ENCODE measurements around the gene PCDH9.

The PCDH9 gene

DNA sequence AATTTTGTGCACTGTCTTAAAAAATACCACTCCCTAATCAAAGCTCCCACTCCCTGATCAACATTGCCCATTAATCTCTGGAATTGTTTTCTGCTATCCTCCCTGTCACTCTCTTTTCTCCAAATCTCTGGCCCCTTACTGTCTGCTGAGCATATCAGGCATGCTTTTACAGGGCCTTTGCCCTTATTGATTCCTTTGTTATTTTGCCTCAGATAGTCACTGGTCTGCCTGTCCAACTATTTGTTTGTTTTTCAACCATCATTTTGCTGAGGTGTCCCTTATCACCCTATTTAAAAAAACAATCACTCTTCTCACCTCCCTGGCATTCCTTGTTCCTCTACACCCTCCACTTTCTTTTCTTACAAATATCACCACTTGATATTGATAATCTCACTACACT is 153.0 kb downstream of the PCDH9 start:
- no peak for DNase-seq

DNA sequence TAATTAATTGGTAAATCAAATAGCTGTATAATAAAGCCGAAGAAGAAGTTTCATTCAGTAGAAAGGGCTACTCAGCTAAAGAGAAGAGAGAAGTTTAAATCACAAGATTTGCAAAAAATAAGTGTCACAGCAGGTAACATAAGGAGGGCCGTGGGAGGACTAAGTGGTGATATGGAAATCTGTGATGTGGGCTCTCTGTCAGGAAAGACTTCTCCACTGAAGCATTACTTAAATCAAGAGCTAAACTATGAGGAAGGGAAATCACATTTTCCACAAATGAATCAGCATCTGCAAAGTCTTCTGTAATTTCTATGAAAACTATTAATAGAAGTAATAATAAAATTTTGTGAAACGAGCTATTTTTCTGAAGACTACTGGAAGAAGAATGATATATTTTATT is 153.8 kb downstream of the PCDH9 start:
- no peak for DNase-seq

DNA sequence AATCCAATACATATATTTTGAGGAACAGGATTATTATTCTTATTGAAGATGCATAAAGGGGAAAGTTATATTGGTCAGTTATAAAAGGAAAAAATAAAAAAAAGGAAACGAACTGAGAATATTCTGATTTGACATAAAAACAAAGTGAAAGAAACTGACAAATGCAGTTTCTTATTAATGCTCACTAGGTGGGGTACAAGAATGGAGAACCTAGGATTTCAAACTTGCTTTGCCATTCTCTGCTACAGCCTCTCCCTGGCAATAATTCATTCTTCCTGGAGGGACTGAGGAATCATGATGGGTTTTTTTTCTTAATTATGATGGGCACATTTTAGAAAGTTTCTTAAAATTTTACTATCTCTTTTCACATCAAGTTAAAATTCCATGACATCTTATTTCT is 154.9 kb downstream of the PCDH9 start:
- DNase-seq: no peak

DNA sequence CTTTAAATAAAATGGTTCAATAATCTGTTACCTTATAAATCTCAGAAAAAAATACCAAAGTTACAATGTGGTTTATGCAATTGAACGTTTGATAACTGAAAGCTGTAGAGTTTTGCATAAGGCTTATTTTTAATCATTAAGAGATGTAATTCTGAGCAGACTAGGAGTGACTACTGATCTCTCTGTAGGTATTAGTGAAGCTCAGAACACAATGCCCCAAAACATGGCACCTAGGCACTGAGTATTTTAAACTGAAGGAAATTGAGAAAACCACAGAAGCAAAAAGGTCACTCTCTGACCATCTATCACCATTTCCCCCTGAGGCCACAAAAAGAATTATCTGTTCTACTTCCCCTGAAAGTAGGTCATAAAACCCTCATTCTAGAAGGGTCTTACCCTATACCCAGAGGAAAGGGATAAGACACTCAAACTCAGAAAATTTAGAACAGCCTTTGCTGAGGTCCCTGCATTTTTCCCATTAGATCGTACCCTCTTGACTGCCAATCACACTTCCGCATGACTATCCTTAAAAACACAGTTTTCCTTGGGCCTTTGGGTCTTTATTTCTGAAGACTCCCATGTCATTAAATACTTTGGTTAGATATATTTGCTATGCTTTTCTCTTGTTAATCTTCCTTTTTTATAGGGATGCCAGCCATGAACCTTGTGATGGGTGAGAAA is 158.1 kb downstream of the PCDH9 start:
- DNase-seq: no peak

DNA sequence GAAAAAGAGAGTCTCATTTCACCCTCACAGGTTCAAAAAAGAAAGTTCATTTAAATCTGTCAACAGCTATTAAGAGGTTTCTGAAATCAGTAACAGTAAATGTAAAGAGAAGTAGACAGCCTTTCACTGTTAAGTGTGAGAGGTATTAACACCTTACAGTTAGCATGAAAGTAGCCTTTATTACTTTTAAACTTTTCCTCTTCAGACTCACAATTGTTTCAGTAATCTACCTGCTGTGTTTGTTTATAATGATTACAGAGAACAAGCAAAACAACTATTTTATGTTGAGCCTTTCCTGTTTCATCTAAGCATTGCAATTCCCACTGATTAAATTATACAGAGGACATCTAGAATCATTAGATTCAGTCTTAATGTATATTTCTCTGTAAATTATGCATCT is 159.8 kb downstream of the PCDH9 start:
- DNase-seq: no peak

DNA sequence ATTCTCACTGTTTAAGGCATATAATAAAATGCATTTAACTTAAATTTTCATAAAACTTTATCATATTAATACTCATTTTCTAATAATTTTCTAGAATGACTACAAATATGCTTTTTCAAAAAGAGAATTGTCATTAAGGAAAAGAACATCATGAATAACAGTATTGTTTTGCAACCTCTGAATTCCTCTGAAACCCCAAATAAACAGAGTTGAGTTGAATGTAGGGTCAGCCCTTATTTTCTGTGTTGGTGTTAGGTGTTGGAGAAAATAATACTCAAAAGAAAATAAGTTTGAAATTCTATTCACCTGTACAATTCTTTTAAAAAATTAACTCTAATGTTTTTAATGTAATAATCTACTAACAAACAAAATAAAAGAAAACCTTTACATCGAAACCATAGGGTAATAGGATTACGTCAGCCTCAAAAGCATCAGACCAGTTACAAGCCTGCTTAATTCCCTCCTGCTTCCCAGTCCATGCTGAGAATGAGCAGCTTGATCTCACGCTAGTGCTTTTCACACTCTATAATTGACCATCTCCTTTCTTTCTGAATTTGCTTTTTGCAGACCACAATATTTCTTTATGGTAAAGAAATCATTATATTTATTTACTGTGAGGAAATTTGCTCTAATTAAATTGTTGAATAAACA is 160.9 kb downstream of the PCDH9 start:
- no peak for DNase-seq

DNA sequence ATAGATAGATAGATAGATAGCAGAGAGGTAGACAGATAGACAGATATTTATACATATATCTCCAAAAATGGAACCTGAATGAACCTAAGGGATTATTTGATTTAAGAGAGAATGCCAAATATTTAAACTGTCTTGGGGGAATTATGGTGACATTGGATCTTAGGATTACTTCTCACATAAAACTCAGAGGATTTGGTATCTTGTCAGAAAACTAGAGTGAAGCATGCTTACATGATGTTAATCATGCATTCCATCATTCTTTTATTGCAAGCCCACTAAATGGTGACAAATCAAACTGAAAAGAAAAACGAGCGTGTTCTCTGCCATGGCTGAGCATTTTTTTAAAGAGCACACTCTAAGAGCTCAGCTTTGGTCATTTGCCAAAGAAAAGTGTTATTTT is 165.2 kb downstream of the PCDH9 start:
- no peak for DNase-seq

DNA sequence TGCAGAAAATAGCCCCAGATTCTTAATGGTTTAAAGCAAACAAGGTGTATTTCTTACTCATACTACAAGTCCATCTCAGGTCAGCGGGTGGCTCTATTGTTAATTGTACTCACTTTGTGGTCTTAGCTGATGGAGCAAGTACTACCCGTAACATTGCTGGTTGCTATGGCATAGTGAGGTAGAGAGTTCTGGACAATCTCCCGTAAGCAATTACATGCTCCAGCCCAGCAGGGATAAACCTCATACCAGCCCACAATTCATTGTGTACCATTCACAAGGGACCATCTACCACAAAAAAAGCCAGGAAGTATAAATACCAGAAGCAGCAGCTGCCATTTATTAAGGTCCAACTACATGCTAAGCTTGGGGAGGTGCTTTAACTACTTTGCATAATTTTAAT is 167.1 kb downstream of the PCDH9 start:
- DNase-seq: no peak

DNA sequence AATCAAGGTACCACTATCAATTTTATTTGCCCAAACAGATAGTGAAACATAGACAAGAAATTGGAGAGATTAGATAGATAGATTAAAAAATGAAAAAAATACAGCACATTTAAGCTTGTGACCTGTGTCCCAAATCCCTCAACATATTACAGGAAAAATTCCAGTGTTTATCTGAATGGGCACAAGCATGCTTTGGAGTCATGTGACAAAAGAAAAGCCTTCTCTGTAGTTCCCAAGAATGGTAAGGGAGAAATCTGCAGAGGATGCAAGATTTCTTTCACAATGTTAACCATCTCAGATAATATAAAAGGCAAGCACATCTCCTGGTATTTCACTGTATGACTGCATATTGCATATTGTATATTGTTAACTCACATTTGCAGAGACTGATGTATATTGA is 168.0 kb downstream of the PCDH9 start:
- no peak for DNase-seq

DNA sequence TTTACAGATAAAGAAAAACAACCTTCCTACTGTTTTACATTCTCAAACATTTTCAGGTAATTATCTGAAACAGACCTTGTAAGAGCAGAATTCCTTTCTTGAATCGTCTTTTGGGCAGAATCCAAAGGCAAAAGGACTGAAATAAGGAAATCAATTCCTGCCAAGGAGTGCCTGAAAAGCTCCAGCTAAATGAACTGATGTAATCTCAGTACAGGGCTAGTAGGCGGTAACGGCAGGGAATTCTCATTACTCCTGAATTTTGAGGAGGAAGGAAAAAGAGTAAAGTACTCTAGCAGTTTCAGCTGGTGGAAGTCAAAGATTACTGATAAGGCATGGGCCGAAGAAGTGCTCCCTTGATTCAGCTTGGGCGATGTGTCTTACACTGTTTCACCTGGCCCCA is 168.4 kb downstream of the PCDH9 start:
- no peak for DNase-seq

DNA sequence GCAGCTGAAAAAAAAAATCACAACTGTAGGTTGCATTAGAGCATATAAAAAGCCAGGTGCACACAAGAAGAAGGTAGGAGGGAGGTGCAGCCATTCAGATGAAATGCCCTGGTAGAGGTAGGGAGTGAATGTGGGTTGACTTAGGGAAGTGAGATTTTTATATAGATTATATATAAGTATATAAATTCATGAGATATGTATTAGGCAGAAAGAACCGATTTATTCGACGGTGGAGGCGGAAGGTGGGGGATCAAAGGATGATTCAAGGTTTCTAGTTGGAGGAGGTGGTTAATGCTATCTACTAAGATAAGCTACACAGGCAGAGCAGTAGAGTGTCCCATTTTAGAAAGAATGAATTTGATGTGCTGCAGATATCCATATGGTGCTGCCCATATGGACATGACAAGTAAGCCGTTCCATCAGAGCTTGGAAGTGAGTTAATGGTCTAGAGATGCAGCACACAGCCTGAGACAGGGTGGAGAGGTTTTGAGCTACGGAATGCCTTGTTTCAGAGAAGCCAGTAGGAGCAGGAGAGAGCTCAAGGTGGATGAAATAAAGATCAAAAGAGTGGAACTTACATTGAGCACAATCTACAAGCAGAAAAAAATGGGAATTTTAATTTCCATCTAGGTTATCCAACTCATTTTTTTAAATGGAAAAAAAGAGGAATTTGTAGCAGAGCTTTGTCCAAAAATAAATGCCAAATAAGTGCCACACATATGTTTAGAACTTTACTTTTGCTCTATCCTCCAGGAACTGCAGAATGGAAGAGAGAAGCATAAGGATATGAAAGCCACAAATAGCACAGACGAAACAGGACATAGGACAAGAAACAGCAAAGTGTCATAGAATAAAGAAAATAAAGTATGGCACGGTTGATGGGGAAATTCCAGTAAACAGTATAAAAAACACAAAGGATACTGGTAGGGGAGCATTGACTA is 177.3 kb downstream of the PCDH9 start:
- DNase-seq: no peak

DNA sequence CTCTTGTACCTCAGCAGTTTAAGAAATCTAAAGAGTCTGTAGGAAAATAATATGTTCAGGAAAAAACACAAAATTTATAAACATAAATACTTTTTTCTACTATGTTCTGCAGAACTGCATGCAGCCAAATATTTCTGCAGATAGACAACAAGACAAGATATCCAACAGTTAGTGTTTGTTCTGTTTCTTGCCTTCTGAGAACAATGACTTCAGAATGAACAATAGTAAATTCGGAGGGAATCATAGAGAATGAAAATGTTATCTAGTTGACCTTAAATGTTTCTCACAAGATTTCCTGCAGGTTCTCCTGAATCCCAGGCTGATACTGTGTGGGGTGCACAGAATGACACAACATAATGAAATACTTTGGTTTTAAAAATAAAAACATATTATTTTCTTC is 180.4 kb downstream of the PCDH9 start:
- DNase-seq: no peak

DNA sequence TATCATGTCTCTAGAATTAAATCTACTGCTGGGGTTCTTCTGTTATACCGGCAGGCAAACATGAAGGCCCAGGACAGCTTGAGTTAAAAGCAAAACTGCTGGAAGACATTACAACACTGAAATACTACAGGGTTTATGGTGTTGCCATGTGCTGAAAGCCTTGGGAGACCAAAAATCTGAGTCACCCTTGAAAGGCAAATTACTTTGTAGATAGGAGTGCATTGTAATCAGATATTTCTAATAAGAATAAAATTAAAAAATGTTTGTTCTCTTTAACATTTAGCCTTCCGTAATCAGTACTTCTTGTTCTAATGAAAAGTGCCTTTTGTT is 181.3 kb downstream of the PCDH9 start:
- no peak for DNase-seq

DNA sequence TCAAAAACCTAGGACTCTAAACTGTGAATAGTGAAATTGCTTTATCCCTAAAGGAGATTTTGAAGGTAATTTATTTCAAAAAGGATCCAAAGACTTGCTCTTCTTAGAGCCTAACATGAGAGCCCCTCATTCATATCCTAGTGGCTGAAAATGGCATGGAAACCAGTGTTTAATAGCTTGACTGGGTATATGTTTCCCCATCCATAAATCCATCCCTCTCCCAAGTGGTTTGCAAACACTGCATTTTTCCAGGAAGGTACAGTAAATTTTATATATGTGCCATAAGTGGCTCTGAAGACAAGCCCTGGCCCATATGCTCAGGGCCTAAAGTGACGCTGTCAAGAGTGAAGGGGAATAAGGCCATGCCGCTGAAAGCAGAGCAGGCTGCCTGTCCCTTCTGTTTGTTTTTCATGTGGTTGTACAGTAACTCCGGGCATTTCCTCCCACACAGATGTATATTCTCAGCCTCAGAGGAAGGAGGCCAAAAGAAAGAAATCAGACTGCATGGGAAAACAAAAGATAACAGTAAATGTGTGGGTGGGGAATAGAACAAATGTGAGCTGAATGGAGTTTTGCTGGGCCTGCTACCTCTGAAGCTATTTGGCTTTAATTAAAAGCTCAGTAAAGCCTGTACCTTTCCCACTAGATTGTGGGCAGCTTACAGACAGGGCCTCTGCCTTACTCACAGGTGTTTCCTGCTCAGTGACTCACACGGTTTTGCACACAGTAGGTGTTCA is 181.9 kb downstream of the PCDH9 start:
- no peak for DNase-seq

DNA sequence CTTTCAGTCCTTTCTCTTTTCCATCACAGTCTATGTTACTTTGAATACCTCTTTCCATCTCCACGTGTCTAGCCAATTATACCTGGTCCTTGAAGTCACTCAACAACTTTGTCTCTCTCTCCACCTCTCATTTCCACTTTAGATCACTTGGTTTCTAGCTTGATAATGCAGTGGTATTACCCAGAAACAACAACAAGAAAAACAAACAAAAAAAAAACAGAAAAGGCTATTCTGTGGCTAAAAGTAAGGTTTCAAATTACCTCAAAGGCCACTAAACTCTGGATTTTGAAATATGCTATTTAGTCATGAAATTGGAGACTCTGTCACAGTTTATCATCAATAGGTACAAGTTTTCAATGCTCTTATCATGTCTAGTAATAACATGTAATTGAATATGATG is 184.8 kb downstream of the PCDH9 start:
- DNase-seq: no peak

DNA sequence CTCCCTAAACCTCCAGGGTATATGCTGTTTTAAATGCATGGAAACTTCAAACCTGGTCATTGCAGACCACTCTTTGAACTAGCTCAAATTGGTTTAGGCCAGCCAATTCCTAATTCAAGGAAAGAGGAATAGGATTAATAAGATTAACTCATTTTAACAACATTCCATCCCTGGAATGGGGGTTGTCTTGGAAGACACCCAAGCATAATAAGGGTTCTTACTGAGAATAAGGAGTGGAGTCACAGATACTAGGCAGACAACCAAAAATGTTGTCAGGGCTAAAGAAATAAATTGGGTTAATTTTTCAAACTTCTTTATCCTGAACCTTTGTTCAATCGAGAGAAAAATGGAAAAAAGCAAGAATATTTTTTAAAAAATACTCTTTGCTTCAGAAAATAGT is 186.2 kb downstream of the PCDH9 start:
- DNase-seq: no peak

DNA sequence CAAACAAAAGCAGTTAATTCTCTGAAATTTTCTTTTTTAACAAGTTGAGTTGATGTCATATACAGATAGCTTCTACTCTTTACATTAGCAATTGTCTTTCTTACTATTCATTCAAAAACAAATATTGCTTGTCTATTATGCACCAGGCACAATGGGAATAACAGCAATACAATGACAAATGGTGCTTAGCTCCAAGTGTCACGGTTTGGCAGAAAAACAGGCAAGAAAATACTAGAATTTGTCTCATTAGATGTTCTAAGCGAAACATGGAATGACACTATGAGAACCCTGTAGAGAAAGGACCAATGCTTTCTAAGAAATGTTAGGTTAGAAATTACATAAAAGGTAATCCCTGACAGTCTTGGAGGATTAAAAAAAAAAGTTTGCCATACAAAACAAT is 187.6 kb downstream of the PCDH9 start:
- DNase-seq: no peak

DNA sequence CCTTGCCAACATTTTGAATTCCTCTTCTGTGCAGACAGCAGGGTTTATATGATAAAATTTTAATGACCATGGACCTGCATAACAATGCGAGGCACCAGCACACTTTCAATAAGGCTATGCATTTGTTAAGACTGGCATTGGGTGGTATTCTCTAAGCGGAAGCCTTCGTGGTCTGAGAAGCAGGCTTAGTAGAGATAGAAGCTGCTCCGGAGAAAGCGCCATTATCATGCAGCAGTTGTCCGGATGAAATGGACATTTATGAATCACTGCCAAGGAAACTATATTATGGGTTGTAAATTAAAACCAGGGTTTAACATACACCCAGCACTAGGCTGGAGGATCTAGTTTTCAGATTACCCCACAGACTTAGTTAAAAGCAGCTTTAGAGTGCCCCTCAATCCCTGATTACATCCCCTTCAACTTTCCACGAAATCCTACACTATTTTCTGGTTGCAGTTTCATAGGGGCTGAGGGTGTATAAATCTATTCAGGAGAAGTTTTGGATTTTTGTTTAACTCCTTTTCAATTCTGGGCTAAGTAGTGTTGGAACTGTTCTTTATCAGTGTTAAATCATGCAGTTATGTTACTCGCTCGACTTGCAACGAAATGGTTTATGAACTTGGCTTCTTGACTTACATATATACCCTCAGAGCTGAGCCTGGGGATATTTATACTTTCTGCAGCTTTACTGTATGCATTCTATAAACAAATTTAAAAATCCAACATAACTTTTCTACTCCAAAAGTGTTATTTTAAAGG is 193.3 kb downstream of the PCDH9 start:
- no peak for DNase-seq

DNA sequence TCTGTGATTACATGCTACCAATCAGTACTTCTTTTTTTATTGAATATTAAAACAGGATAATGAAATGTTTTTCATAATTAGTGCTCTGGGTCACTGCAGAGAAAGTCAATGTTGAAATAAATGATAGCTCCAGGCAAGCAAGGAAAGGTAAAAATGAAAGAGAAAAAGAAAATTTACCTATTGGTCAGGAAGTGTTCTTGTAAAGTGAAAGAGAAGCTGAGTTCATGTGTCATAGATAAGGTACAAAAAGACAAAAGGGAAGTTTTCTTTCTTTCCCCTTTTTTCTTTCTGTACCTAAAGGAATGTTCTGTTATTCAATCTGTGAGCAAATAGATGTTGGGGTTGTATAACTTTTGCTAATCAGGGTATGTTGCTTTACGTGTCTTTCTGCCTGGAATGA is 197.0 kb downstream of the PCDH9 start:
- no peak for DNase-seq

DNA sequence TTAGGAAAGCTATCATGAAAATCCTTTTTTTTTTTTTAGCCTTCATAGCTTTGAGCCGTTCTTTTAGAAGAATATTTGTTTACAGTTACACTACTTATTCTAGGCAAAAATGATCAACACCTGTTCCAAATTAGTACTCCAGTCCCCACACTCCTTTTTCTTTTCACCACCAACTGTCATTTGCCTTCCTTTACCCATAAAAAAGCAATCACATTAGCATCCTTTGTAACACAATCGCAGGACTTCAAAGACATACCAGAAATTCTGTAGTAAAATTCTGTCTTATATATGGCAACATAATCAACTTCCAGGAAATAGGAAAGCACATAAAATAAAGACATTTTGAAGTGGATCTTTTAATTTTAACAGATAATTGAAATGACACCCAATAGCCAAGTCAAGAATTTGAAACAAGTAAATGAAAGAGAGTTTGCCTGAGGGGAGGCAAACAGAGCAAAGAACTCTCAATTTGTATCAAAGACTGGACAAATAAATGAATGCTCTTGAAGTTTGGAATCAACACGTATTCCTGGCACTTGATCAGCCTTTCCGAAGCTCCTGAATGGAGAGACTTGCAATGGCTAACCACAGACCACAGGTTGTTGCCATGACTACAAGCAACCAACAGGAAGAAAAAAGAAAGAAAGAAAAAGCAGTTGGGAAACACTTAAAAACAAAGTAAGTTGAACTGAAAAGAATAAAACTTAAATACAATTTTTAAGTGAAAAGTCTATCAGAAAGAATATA is 206.8 kb downstream of the PCDH9 start:
- DNase-seq: no peak

DNA sequence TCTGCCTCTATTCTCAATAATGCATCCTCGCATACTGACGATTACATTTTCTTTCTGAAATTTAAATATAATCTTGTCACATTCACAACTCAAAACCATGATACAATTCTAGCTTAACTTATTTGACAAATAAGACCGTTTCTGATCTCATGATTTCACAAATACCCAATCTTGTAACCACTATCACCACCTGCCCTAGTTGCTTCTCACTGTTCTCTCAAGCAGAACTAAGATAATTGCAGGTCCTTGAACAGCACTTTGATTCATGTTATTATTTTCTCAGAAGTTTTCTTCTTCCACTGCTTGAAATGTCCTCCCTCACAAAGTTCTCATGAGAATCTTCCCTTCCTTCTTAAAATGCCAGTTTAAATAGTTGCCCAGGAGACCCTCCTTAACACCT is 211.4 kb downstream of the PCDH9 start:
- DNase-seq: no peak

DNA sequence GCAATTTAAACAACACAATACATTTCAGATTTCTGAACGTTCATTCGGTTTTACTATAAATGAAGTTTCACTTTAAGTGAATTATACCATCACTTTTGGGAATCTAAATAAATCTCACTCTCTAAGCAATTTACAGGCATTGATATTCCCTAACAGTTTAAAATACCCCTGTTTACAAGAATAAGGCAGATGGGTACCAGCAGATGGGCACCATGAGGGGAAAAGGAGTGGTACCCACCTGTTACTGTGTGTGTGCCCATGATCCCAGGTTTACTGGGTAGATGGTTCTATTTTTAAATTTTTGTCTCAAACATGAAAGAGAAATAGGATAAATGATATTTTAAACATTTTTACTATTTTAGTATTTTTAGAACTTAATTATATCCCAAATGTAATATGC is 212.9 kb downstream of the PCDH9 start:
- DNase-seq: no peak
